HFF-Myc (cell line): ENCODE measurements around the gene PDP2.

Experiments used
- DNase-seq: peaks from one replicate; pipeline ENCODE4 v3.0.0-alpha.2; 2011; ENCODE audit warnings: low read depth; ENCODE audit errors: extremely low read depth
- H3K4me3 ChIP-seq: replicated peaks from 2 replicates; pipeline ENCODE4 v1.5.1; 2011; ENCODE audit warnings: low read depth, mild to moderate bottlenecking, control low read depth, low read length
- CTCF ChIP-seq: IDR thresholded peaks from 2 replicates; pipeline ENCODE4 v1.5.1; 2012; ENCODE audit warnings: mild to moderate bottlenecking, low read depth, low read length, control low read depth; ENCODE audit errors: missing control alignments

Gene PDP2

GRCh38 chr16:66902648-66903543 lies 22.6 kb downstream of the PDP2 start:
- H3K4me3 ChIP-seq = no peak overlapping the region
- DNase-seq = no peak
- no peak for TF ChIP-seq CTCF

GRCh38 chr16:66903544-66904427 lies 23.5 kb downstream of the PDP2 start:
- no peak overlapping the region for H3K4me3 ChIP-seq
- no peak for DNase-seq
- no peak for TF ChIP-seq CTCF

- TF ChIP-seq CTCF = no peak
- no peak for DNase-seq
- H3K4me3 ChIP-seq = no peak overlapping the region
Measured at GRCh38 chr16:66904428-66904845, 24.1 kb downstream of the PDP2 start.

- no peak for DNase-seq
- no peak for TF ChIP-seq CTCF
- H3K4me3 ChIP-seq = no peak overlapping the region
Measured at GRCh38 chr16:66904846-66905632, 24.7 kb downstream of the PDP2 start.

- TF ChIP-seq CTCF = no peak
Measured at GRCh38 chr16:66905633-66906539, 25.6 kb downstream of the PDP2 start.

More at GRCh38 chr16:66905633-66906539, 25.6 kb downstream of the PDP2 start:
- DNase-seq = no peak
- H3K4me3 ChIP-seq = no peak overlapping the region
